Measurements from ENCODE around the gene ZNF267.
"Not testable (repeated sequence)": the region's sequence is repeated elsewhere in the genome, so short reads cannot be mapped to it uniquely, and the experiment has no call there.

ZNF267 gene

DNA sequence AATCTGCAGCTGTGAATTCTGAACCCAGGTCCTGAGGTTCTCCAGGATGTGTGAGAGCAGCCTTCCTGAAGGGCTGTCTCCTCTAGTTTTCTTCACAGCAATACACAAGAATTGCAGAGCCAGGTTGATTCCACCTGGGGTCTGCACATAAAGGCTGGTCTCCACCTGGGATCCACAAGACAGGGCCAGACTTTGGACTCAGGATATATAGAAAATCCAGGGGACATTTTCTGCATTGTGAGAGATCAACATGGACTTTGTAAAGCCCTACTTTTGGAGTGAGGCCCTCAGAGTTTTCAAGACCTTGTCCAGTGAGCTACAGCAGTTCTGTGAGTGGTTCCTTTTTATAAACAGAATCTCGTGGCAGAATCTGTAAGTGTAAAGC, 6.3 kb downstream of the ZNF267 start:
- no peak for DNase-seq (ENCODE audit: low spot score)

DNA sequence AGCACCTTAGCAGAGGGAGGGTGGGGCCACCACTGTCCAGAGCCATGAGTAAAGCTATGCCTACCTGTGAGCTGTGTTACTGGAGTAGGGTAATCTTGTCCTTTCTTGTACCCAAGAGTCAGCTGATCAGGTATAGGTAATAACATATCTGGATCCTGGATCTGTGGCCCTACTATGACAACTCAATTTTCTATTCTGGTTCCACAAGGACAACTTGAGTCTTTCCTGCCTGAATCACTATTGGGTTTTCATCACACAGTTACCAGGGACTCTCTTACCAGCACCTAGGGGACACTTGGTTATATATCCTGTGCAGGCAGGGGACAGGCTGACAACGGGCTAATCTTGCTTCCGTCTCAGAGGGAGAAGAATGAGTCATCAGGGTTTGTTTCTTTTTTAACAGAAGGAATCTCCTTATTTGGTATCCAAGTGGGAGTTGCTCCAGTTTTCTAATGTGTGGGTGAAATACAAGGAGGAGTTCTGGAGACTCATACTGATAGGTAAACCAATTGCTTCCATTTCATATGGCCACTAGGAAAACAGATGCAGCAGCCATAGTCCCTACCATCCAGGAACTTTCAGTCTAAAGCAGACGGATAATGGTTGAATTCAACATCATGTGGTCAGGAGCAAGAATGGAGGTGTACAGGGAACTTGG, 6.8 kb downstream of the ZNF267 start:
- no peak for DNase-seq (ENCODE audit: low spot score)

DNA sequence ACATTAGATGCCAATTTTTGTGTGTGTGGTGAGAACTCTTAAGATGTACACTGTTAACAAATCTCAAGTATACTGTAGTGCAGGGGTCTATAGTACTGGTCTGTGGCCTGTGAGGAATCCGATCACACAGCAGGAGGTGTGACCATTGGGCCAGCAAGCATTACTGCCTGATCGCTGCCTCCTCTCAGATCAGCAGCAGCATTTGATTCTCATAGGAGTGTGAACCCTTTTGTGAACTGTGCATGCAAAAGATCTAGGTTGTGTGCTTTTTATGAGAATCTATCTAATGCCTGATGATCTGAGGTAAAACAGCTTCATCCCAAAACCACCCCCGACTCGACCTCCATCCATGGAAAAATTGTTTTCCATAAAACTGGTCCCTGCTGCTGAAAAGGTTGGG, 12.6 kb downstream of the ZNF267 start:
- no peak for DNase-seq (ENCODE audit: low spot score)

DNA sequence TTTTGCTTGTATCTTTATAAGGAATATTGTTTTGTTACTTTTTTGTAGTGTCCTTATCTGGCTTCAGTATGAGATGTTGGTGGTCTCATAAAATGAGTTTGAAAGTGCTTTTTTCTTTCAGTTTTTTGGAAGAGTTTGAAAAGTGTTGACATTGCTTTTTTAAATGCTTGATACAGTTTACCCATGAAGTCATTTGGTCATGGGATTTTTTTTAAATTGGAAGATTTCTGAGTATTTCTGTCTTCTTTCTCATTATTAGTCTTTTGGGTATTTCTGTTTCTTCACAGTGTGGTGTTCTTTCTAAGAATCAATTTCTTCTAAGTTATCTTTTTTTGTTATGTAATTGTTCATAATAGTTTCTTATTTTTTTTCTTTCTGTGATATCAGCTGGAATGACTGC, 15.1 kb downstream of the ZNF267 start:
- no peak for DNase-seq (ENCODE audit: low spot score)

DNA sequence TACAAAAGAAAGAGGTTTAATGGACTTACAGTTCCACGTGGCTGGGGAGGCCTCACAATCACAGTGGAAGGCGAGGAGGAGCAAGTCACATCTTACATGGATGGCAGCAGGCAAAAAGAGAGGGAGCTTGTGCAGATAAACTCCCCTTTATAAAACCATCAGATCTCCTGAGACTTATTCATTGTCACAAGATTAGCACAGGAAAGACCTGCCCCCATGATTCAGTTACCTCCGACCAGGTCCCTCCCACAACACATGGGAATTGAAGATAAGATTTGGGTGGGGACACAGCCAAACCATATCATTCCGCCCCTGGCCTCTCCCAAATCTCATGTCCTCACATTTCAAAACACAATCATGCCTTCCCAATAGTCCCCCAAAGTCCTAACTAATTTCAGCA, 18.5 kb downstream of the ZNF267 start:
- not testable (repeated sequence) for DNase-seq (ENCODE audit: low spot score)

DNA sequence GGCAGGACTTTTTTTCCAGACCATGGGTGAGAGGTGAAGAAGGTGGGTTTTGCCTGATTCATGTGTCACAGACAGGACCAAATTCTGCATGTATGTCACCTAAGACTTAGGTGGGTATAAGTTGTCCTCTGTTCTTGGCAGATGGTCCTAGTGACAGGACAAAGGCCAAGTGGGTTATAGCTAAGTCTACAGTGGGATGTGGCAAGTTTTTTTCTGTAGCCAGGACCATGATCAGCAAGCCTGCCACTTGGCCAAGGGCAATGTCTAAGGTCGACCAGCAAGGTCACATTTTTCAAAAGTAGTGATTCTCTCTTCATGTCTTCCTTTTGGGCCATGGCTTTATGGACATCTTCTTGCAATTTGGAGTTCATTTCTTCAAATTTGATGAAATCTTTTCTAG, 20.2 kb downstream of the ZNF267 start:
- no peak for DNase-seq (ENCODE audit: low spot score)

DNA sequence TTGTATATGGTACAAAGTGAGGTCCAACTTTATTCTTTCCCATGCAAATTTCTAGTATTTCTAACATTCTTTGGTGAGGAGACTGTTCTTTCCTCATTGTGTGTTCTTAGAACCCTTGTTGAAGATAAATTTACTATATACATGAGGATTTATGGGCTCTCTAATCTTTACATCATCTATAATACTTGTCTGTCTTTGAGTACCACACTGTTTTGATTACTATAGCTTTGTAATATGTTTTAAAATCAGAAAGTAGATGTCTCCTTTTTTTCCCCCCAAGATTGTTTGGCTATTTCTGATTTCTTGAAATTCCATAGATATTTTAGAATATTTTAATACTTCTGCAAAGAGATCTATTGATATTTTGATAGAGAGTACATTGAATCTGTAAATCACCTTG, 23.7 kb downstream of the ZNF267 start:
- DNase-seq (ENCODE audit: low spot score) = no peak

DNA sequence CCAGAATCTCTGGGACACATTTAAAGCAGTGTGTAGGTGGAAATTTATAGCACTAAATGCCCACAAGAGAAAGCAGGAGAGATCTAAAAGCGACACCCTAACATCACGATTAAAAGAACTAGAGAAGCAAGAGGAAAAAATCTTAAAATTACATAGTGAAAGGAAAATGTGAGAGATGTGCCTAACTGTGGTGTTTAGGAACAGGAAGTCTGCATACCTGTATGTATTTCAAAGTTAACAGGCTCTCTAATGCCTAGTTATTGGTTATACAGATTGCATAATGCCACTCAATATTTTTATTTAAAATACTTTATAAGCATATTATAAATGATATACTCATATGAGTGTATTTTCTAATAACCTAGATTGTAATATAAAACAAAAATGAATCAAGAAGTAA, 25.9 kb downstream of the ZNF267 start:
- DNase-seq (ENCODE audit: low spot score) = no peak

DNA sequence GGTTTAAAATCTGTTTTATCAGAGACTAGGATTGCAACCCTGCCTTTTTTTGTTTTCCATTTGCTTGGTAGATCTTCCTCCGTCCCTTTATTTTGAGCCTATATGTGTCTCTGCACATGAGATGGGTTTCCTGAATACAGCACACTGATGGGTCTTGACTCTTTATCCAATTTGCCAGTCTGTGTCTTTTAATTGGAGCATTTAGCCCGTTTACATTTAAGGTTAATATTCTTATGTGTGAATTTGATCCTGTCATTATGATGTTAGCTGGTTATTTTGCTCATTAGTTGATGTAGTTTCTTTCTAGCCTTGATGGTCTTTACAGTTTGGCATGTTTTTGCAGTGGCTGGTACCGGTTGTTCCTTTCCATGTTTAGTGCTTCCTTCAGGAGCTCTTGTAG, 31.0 kb downstream of the ZNF267 start:
- not testable (repeated sequence) for DNase-seq (ENCODE audit: low spot score)

DNA sequence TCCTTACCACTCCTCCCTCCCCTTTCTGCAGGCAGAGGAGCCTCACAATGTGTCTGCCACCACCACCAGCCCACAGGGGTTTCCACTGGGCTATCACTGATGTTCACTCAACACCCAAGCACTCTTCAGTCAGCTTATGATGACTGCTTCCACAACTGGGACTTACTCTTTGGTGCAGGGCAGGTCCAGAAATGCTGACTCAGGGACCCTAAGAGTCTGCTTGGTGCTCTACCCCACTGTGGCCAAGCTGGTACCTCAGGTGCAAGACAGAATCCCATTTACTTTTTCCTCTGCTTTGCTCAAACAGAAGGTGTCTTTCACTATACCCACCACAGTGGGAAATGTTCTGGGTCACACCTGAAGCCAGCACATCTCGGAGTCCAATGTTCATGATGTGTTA, 40.1 kb downstream of the ZNF267 start:
- DNase-seq (ENCODE audit: low spot score) = no peak

DNA sequence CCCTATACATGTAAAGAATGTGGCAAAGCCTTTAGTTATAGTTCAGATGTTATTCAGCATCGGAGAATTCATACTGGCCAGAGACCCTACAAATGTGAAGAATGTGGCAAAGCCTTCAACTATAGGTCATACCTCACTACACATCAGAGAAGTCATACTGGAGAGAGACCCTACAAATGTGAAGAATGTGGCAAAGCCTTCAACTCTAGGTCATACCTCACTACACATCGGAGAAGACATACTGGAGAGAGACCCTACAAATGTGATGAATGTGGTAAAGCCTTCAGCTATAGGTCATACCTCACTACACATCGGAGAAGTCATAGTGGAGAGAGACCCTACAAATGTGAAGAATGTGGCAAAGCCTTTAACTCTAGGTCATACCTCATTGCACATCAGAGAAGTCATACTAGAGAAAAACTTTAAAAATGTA, 42.5 kb downstream of the ZNF267 start:
- no peak for DNase-seq (ENCODE audit: low spot score)

DNA sequence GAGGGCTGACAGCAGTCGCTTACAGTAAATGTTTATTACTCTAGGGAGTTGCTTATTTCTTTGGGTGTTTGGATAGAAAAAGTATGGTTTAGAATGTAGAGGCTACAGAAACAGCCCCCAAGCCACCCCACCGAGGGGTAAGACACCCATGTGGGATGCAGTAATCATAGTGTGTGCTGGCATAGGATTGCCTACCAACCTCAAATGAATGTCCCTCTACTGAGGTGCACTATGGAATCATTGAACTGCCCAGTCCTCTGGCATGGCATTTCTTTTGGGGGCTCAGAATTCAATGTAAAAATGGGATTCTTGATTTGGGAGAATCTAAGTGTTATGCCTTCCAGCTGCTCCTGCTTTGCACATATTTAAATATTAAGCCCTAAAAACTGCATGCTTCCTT, 46.8 kb downstream of the ZNF267 start:
- no peak for DNase-seq (ENCODE audit: low spot score)

DNA sequence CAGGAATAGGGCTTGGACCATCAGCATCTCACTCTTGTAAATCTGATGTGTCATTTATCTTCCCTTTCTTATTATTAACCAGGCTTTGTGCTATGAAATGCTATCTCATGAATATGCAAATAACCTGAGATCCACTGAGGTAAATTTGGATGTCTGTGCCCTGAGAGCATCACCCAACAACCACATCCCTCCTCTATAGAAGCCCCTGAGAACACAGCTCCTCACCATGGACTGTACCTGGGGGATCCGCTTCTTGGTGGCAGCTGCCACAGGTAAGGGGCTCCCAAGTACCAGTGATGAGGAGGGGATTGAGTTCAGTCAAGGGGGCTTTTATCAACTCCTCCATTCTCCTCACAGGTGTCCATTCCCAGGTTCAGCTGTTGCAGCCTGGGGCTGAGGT, 78.2 kb downstream of the ZNF267 start:
- not testable (repeated sequence) for DNase-seq (ENCODE audit: low spot score)

DNA sequence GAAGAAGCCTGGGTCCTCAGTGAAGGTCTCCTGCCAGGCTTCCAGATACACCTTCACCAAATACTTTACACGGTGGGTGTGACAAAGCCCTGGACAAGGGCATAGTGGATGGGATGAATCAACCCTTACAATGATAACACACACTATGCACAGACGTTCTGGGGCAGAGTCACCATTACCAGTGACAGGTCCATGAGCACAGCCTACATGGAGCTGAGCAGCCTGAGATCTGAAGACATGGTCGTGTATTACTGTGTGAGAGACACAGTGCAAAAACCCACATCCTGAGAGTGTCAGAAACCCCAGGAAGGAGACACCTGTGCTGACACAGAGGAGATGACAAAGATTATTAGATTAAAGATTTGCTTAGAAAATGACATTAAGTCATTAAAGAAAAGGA, 78.6 kb downstream of the ZNF267 start:
- not testable (repeated sequence) for DNase-seq (ENCODE audit: low spot score)

DNA sequence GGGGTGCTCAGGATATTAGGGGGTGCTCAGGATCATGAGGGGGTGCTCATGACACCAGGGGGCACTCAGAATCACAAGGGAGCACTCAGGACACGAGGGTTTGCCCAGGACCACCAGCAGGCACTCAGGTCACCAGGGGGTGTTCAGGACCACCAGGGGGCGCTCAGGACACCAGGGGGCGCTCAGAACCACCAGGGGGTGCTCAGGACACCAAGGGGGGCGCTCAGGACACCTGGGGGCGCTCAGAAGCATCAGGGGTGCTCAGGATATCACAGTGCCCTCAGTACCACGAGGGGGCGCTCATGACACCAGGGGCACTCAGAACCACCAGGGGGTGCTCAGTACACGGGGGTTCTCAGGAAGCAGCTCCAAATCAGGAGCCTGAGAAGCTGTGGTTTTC, 82.6 kb downstream of the ZNF267 start:
- DNase-seq (ENCODE audit: low spot score) = not testable (repeated sequence)

DNA sequence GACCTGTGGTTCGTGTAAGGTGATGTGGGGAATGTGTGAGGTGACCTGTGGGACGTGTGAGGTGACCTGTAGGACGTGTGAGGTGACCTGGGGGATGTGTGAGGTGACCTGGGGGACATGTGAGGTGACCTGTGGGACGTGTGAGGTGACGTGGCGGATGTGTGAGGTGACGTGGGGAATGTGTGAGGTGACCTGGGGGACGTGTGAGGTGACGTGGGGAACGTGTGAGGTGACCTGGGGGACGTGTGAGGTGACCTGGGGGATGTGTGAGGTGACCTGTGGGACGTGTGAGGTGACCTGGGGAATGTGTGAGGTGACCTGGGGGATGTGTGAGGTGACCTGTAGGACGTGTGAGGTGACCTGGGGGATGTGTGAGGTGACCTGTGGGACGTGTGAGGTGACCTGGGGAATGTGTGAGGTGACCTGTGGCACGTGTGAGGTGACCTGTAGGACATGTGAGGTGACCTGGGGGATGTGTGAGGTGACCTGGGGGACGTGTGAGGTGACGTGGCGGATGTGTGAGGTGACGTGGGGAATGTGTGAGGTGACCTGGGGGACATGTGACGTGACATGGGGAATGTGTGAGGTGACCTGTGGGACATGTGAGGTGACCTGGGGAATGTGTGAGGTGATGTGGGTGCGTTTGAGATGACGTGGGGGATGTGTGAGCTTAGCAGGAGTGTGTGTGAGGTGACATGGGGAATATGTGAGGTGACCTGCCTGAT, 86.7 kb downstream of the ZNF267 start:
- DNase-seq (ENCODE audit: low spot score) = not testable (repeated sequence)

Measured in iPS-NIHi11 (cell line).